Nephron progenitor cell (in vitro differentiated cells): Measurements from ENCODE around the gene OR8B2.
A peak's percentile ranks its signal among the peaks of the same experiment; 100 is the strongest.

Source experiments
- DNase-seq: peaks from one replicate; pipeline ENCODE4 v3.0.0; 2021
- H3K27ac Mint-ChIP-seq: 2 replicates; pipeline ENCODE4 v1.8.0; 2021; ENCODE audit warnings: mild to moderate bottlenecking, moderate library complexity, mixed read lengths
- H3K27me3 Mint-ChIP-seq: 2 replicates; pipeline ENCODE4 v1.8.0; 2021; ENCODE audit warnings: mild to moderate bottlenecking, low read depth, mixed read lengths; ENCODE audit not compliant: poor library complexity
- H3K36me3 Mint-ChIP-seq: 2 replicates; pipeline ENCODE4 v1.8.0; 2021; ENCODE audit warnings: low read depth, mixed read lengths
- H3K4me1 Mint-ChIP-seq: 2 replicates; pipeline ENCODE4 v1.8.0; 2021; ENCODE audit warnings: mixed read lengths
- H3K4me3 Mint-ChIP-seq: 2 replicates; pipeline ENCODE4 v1.8.0; 2021; ENCODE audit warnings: mild to moderate bottlenecking, moderate library complexity, mixed read lengths
- H3K9me3 Mint-ChIP-seq: 2 replicates; pipeline ENCODE4 v1.8.0; 2021; ENCODE audit warnings: mild to moderate bottlenecking, moderate library complexity, mixed read lengths
- CTCF ChIP-seq: fragments of 200-600 bp; sonication (generic); IDR thresholded peaks from 2 replicates; pipeline ENCODE4 v1.5.0; 2021; ENCODE audit warnings: antibody characterized with exemption

Gene OR8B2

GRCh38 chr11:124384399-124384798, at the start of gene OR8B2:
Gene OR8B2 (minus strand): TSS chr11:124384499. CDS start chr11:124383343, 1,156 bp downstream.
- H3K36me3 Mint-ChIP-seq, result no peaks in the 10 kb centered on the region
- H3K9me3 Mint-ChIP-seq, result no peaks in the 10 kb centered on the region
- no peaks in the 10 kb centered on the region for H3K4me1 Mint-ChIP-seq
- H3K27me3 Mint-ChIP-seq, result no peaks in the 10 kb centered on the region
- H3K27ac Mint-ChIP-seq, result no peak within 1 kb of the TSS
- no peak for TF ChIP-seq CTCF
- DNase-seq, result no peak
- no peak within 1 kb of the TSS for H3K4me3 Mint-ChIP-seq

- DNase-seq, result no peak
- no peak for TF ChIP-seq CTCF
- H3K4me3 Mint-ChIP-seq, result no peak overlapping the region
These were observed 45.3 kb upstream of the OR8B2 start for GRCh38 chr11:124429599-124429998.

GRCh38 chr11:124424384-124424921, 40.2 kb upstream of the OR8B2 start, which contains the start of gene OR8B4:
Gene OR8B4 (minus strand): TSS chr11:124424871. CDS start chr11:124424871, 0 bp downstream.
- H3K4me1 Mint-ChIP-seq, result no peaks in the 10 kb centered on the region
- peaks cover 14% of the 10 kb centered on the region for H3K9me3 Mint-ChIP-seq
- no peak for DNase-seq
- no peak within 1 kb of the TSS for H3K4me3 Mint-ChIP-seq
- H3K36me3 Mint-ChIP-seq, result peaks cover 9% of the 10 kb centered on the region
- no peak for TF ChIP-seq CTCF
- peaks cover 15% of the 10 kb centered on the region for H3K27me3 Mint-ChIP-seq
- H3K27ac Mint-ChIP-seq, result no peak within 1 kb of the TSS

More at GRCh38 chr11:124429599-124429998, 45.3 kb upstream of the OR8B2 start:
- Mint-ChIP-seq H3K9me3 (peaks cover 28% of the 10 kb centered on the region), H3K4me1 (no peaks in the 10 kb centered on the region), H3K27me3 (peaks cover 15% of the 10 kb centered on the region), H3K27ac (no peak overlapping the region), H3K36me3 (peaks cover 9% of the 10 kb centered on the region)

- DNase-seq, result no peak
- Mint-ChIP-seq H3K4me1 (no peaks in the 10 kb centered on the region), H3K4me3 (no peak overlapping the region), H3K27me3 (peaks cover 8% of the 10 kb centered on the region), H3K27ac (no peak overlapping the region), H3K9me3 (no peaks in the 10 kb centered on the region), H3K36me3 (no peaks in the 10 kb centered on the region)
- TF ChIP-seq CTCF, result no peak
These were observed 36.7 kb upstream of the OR8B2 start for GRCh38 chr11:124421043-124421442.

- Mint-ChIP-seq H3K27me3 (peaks cover 27% of the 10 kb centered on the region), H3K27ac (no peak overlapping the region), H3K4me1 (no peaks in the 10 kb centered on the region), H3K9me3 (no peaks in the 10 kb centered on the region), H3K4me3 (no peak overlapping the region), H3K36me3 (no peaks in the 10 kb centered on the region)
- DNase-seq, result no peak
- peak; percentile 74 for TF ChIP-seq CTCF
These were observed 31.1 kb upstream of the OR8B2 start for GRCh38 chr11:124415356-124415923.

- no peak for TF ChIP-seq CTCF
- Mint-ChIP-seq H3K4me1 (no peaks in the 10 kb centered on the region), H3K4me3 (no peak overlapping the region), H3K36me3 (no peaks in the 10 kb centered on the region), H3K27me3 (peaks cover 45% of the 10 kb centered on the region), H3K27ac (no peak overlapping the region), H3K9me3 (no peaks in the 10 kb centered on the region)
- no peak for DNase-seq
These were observed 25.6 kb upstream of the OR8B2 start for GRCh38 chr11:124409906-124410305.
